HEK293 (cell line): ENCODE measurements around the gene ZNF644.

Experiments
- TRIM28 ChIP-seq: IDR thresholded peaks from 2 replicates; pipeline ENCODE4 v1.6.1; 2011; ENCODE audit warnings: low read length, control low read depth, borderline replicate concordance
- ZNF138 ChIP-seq: fragments of 450-650 bp; formaldehyde crosslinking; IDR thresholded peaks from 2 replicates; pipeline ENCODE4 v1.5.1; 2016; ENCODE audit warnings: missing biosample characterization, missing genetic modification characterization, borderline replicate concordance
- ZNF146 ChIP-seq: fragments of 450-650 bp; formaldehyde crosslinking; IDR thresholded peaks from 2 replicates; pipeline ENCODE4 v1.5.1; 2016; ENCODE audit warnings: missing biosample characterization, missing genetic modification characterization
- ZNF623 ChIP-seq: fragments of 450-650 bp; formaldehyde crosslinking; IDR thresholded peaks from 2 replicates; pipeline ENCODE4 v1.5.1; 2016; ENCODE audit warnings: missing biosample characterization, missing genetic modification characterization

DNA sequence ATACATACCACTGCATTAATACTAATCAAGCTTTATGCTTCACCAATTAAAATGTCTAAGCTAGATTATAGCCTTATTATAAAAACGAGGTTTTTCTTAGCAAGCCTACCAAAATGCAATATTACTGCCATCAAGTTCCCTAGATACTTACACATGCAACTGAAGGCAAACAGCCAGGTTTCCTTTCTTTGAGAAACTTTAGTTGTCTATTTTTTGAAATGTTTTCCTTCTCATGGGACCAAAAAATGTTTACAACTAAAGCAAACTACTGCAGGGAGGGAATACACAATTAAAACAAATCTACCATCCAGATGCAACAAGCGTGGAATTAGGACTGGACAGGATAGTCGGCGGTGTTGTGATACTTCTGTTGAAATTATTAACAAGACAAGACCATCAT is 1.3 kb downstream of the ZNF644 start:
- no peak for TF ChIP-seq ZNF138
- TF ChIP-seq ZNF146 (tag by site-specific recombination) = no peak
- no peak for TF ChIP-seq ZNF623 (tag by site-specific recombination)
- TF ChIP-seq TRIM28 = no peak
